GM12878 (cell line): ENCODE results near the gene SNAPC2. TPM values are rescaled to one million over a fixed set of nuclear protein-coding genes. Genes with fewer than 3 reads are reported as not detected.

Source experiments
- ATAC-seq: fragments of 200-7000 bp; cut with Tn5 transposase; 3 replicates; pipeline ENCODE4 v1.9.1; 2020; ENCODE audit warnings: mild to moderate bottlenecking, moderate library complexity
- BruUV-seq: library from RNA; stranded (reverse); fragments of 400-500 nt; replicated peaks from 2 replicates; lab custom pipeline; 2021; lab: Mats Ljungman, UMichigan
- CTCF ChIA-PET: fragments of 300-600 bp; sonication (Branson Sonifier 250); formaldehyde crosslinking; extraction: SDS; loops from one replicate; lab custom pipeline; 2021; ENCODE audit warnings: inconsistent platforms; lab: Yijun Ruan, JAX
- POLR2A ChIA-PET: fragments of 350-600 bp; formaldehyde crosslinking; extraction: SDS; loops from one replicate; lab custom pipeline; 2021; ENCODE audit warnings: inconsistent platforms; lab: Charles Lee
- RAD21 ChIA-PET: fragments of 300-600 bp; sonication (Branson Sonifier 250); formaldehyde crosslinking; loops from one replicate; lab custom pipeline; 2023; ENCODE audit warnings: antibody characterized with exemption; ENCODE audit not compliant: unreplicated experiment; lab: Charles Lee
- SMC1A ChIA-PET: fragments of 300-600 bp; sonication (Branson Sonifier 250); formaldehyde crosslinking; loops from one replicate; lab custom pipeline; 2023; ENCODE audit not compliant: unreplicated experiment, uncharacterized antibody; lab: Charles Lee
- DNase-seq: peaks from one replicate; pipeline ENCODE4 v3.0.0-alpha.2; 2011; ENCODE audit warnings: low read depth, low spot score
- FAIRE-seq: peaks from 3 replicates; lab custom pipeline; 2011; peaks lifted over from hg19 to GRCh38; lab: Jason Lieb, UNC
- H2AFZ ChIP-seq: 2 replicates; pipeline ENCODE4 v1.6.0; 2011; ENCODE audit warnings: low read depth, low read length, control low read depth; ENCODE audit not compliant: control insufficient read depth
- H3K27ac ChIP-seq: 2 replicates; pipeline ENCODE4 v1.5.1; 2011; ENCODE audit warnings: control low read depth; ENCODE audit not compliant: control insufficient read depth, insufficient read depth
- H3K27me3 ChIP-seq, 2 experiments: replicated peaks in 1 of 2; 2 replicates each; pipeline versions ENCODE4 v1.6.0 to v1.6.1; 2011; ENCODE audit warnings: low read length in 1 of 2; ENCODE audit not compliant: control insufficient read depth in 2 of 2, insufficient read depth in 2 of 2
- H3K36me3 ChIP-seq, 2 experiments: 2 replicates each; pipeline ENCODE4 v1.5.1; 2011; ENCODE audit warnings: low read length in 1 of 2; ENCODE audit not compliant: control insufficient read depth in 2 of 2, insufficient read depth in 2 of 2
- H3K4me1 ChIP-seq: 2 replicates; pipeline ENCODE4 v1.6.1; 2011; ENCODE audit warnings: mild to moderate bottlenecking, low read length, moderate library complexity, mixed read lengths; ENCODE audit not compliant: control insufficient read depth, insufficient read depth
- H3K4me2 ChIP-seq: 2 replicates; pipeline ENCODE4 v1.6.0; 2011; ENCODE audit warnings: control low read depth; ENCODE audit not compliant: control insufficient read depth, insufficient read depth
- H3K4me3 ChIP-seq: fragments of 200-600 bp; sonication (generic); 2 replicates; pipeline ENCODE4 v1.5.1; 2016
- H3K79me2 ChIP-seq: 2 replicates; pipeline ENCODE4 v1.6.0; 2011; ENCODE audit warnings: low read length; ENCODE audit not compliant: control insufficient read depth, insufficient read depth
- H3K9ac ChIP-seq: 2 replicates; pipeline ENCODE4 v1.8.0; 2011; ENCODE audit warnings: low read length, control low read depth, mixed read lengths; ENCODE audit not compliant: control insufficient read depth, insufficient read depth
- H3K9me3 ChIP-seq: replicated peaks from 3 replicates; pipeline ENCODE4 v1.5.1; 2011; ENCODE audit warnings: mild to moderate bottlenecking, low read length; ENCODE audit not compliant: control insufficient read depth, insufficient read depth
- H4K20me1 ChIP-seq: 2 replicates; pipeline ENCODE4 v1.6.0; 2011; ENCODE audit not compliant: control insufficient read depth, insufficient read depth
- E2F4 ChIP-seq: IDR thresholded peaks from 2 replicates; pipeline ENCODE4 v1.6.1; 2012; ENCODE audit warnings: low read depth, low read length, improper control_type of control experiment
- EP300 ChIP-seq, 2 experiments: fragments of 150-350 bp in 1 of 2; IDR thresholded peaks; 2 replicates each; pipeline ENCODE4 v1.6.1; 2011 to 2012; ENCODE audit warnings: low read depth in 2 of 2, low read length in 2 of 2, borderline replicate concordance in 1 of 2, improper control_type of control experiment in 1 of 2, inconsistent platforms in 1 of 2; ENCODE audit not compliant: control insufficient read depth in 1 of 2
- HCFC1 ChIP-seq: fragments of 150-350 bp; IDR thresholded peaks from 2 replicates; pipeline ENCODE4 v1.6.1; 2014; ENCODE audit warnings: low read length
- MEF2A ChIP-seq: IDR thresholded peaks from 2 replicates; pipeline ENCODE4 v1.6.1; 2011; ENCODE audit warnings: low read depth, mild to moderate bottlenecking, low read length, moderate library complexity; ENCODE audit not compliant: insufficient read depth
- SKIL ChIP-seq: fragments of 450-650 bp; IDR thresholded peaks from 2 replicates; pipeline ENCODE4 v1.6.1; 2017; ENCODE audit warnings: mild to moderate bottlenecking, low read depth, inconsistent platforms; ENCODE audit not compliant: poor library complexity, severe bottlenecking
- SP1 ChIP-seq: IDR thresholded peaks from one replicate; pipeline ENCODE4 v1.6.1; 2011; ENCODE audit warnings: low read depth, low read length
- ZZZ3 ChIP-seq: IDR thresholded peaks from 2 replicates; pipeline ENCODE4 v1.6.1; 2011; ENCODE audit warnings: low read depth; ENCODE audit not compliant: control insufficient read depth, insufficient read length
- WGBS: methylation state at CpG from one replicate; pipeline ENCODE4 v1.1.6; 2016; ENCODE audit warnings: low lambda C conversion rate; ENCODE audit not compliant: insufficient replicate concordance, insufficient coverage; ENCODE audit errors: missing lambda C conversion rate; 5-methylcytosine and 5-hydroxymethylcytosine counted together
- in situ Hi-C: fragments of 300-500 bp; cut with MboI; formaldehyde crosslinking; loops from 9 replicates; pipeline ENCODE4 v1.14.3; 2018; ENCODE audit warnings: mixed read lengths
- intact Hi-C: fragments of 100-400 bp; cut with micrococcal nuclease; formaldehyde crosslinking; loops from one replicate; pipeline ENCODE4 v1.14.2; 2022; ENCODE audit not compliant: unreplicated experiment
- polyA plus RNA-seq, 11 experiments: library from polyadenylated mRNA; depleted of rRNA in 4 of 11; unstranded in 6 of 11; stranded (reverse) in 5 of 11; fragments of >200 nt; fragmentation: Nextera tagmentation in 4 of 11; fragmentation: Illumina TruSeq in 1 of 11; extraction: Ambion mirVana in 4 of 11; extraction: Trizol in 1 of 11; gene quantifications; 1 replicate in 1 of 11; 2 replicates in 10 of 11; pipeline versions ENCODE4 v1.2.1 to v1.2.3, GENCODE V29; 2011 to 2016; ENCODE audit warnings: inconsistent platforms in 2 of 11, missing spikeins in 2 of 11, low read depth in 1 of 11
- total RNA-seq, 4 experiments: library from RNA; depleted of rRNA in 3 of 4; stranded (reverse); fragments of >200 nt in 3 of 4; fragmentation: Illumina TruSeq in 1 of 4; extraction: Trizol in 1 of 4; gene quantifications; 2 replicates each; pipeline versions ENCODE4 v1.2.1 to v1.2.3, GENCODE V29; 2013 to 2021

SNAPC2 gene
- total and polyA plus RNA-seq, 10 of the 15 experiments (the other 5 are each of a cell fraction or from before 2014, with no cell fraction given): 0.19 to 20.8 (median 12.6) TPM

GRCh38 chr19:7947939-7948338 lies 27.8 kb downstream of the SNAPC2 start (continued):
- TF ChIP-seq E2F4: no peak
- no peak for TF ChIP-seq ZZZ3

- H3K4me2 ChIP-seq: no peak overlapping the region
- no TSS peak for BruUV-seq
- TF ChIP-seq SP1 (no peak), EP300 (IDR thresholded peaks at IDR 0.05; ENCODE audit: borderline replicate concordance in 1 of 2, control insufficient read depth in 1 of 2, low read depth in 2 of 2, low read length in 2 of 2) (no peak), SKIL (no peak), MEF2A (no peak), HCFC1 (no peak)
- ATAC-seq (no peak), DNase-seq (no peak), FAIRE-seq (no peak)
- 7% methylated on average over 2 of the region's 3 CpGs for WGBS
- ChIA-PET SMC1A (no interaction called here), CTCF (no interaction called here), POLR2A (interaction anchor here (0.7 kb wide), 1 partner anchor 75 kb away, joined by 4 read pairs; no protein-coding TSS in a partner anchor), RAD21 (no interaction called here)
- in situ Hi-C loops (no loop called here), intact Hi-C loops (no loop called here)
- H2AFZ ChIP-seq: no peak overlapping the region
- H3K4me1 ChIP-seq: no peaks in the 10 kb centered on the region
- no peak overlapping the region for H3K4me3 ChIP-seq
- H3K27me3 ChIP-seq: no peaks in the 10 kb centered on the region
- H3K9ac ChIP-seq: no peak overlapping the region
- no peaks in the 10 kb centered on the region for H3K79me2 ChIP-seq
- H4K20me1 ChIP-seq: no peaks in the 10 kb centered on the region
- H3K36me3 ChIP-seq: no peaks in the 10 kb centered on the region
- no peak overlapping the region for H3K27ac ChIP-seq
- H3K9me3 ChIP-seq: no peaks in the 10 kb centered on the region
These were observed 32.9 kb downstream of the SNAPC2 start for GRCh38 chr19:7953060-7953459.
